ENCODE data around the gene EFHD2.

- TF ChIP-seq CTCF (IDR thresholded peaks at IDR 0.05; ENCODE audit: insufficient read depth, low read length, poor library complexity, severe bottlenecking): no peak
- TF ChIP-seq EZH2phosphoT487 (conservative IDR thresholded peaks at IDR 0.05; ENCODE audit: low read length): no peak
These were observed 33.1 kb downstream of the EFHD2 start for GRCh38 chr1:15442759-15443158.
